Stimulated activated CD4-positive, alpha-beta T cell treated with anti-CD3 and anti-CD28 coated beads, Interleukin-12 subunit alpha, Interleukin-12 subunit beta, amount 100 ng/mL, for 48 hours (primary cell): Measurements from ENCODE around the gene ALDH1A3.

Source experiments
- DNase-seq, 3 donors: peaks; one replicate each; pipeline ENCODE4 v3.0.0-alpha.2; 2020; ENCODE audit warnings: low read depth in 2 of 3, low spot score in 1 of 3

The ALDH1A3 gene

GRCh38 chr15:100881573-100882336 lies 2.1 kb downstream of the ALDH1A3 start:
- no peak for DNase-seq

DNA sequence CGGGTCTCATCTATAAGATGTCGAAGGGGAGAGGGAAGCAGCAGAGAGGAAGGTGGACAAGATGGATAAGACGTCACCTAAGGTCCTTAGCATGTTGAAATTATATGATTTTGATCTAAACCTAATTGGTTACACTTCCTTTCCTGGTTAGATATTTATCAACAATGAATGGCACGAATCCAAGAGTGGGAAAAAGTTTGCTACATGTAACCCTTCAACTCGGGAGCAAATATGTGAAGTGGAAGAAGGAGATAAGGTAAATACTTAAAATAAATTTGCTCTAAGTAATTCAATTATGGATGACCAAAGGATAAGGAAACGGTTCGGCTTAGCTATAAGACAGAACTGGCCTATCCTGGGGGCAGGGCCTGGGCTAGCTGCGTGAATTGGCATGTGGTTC lies 5.5 kb downstream of the ALDH1A3 start:
- no peak for DNase-seq

DNA sequence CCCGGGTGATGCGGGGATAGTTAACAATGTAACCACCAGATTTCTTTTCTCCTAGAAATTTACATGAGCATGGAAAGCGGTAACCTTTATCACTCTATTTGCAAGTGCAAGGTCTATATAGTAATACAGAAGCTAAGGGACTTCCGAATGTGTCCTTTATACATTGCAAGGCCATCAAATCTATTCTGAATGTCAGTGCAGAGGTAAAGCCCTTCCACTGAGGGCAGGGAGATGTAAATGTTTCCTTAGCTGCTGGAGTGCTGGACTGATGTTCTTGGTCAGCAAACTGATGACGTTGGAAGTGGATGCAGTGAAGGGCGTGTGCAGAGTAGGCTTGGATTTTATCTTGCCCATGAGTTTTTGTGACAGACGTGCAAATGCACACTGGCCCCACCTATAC lies 6.2 kb downstream of the ALDH1A3 start:
- DNase-seq, result no peak

GRCh38 chr15:100887211-100887913 lies 7.7 kb downstream of the ALDH1A3 start:
- DNase-seq, result no peak

- DNase-seq, result no peak
Observed at GRCh38 chr15:100889385-100890050, 9.9 kb downstream of the ALDH1A3 start.

GRCh38 chr15:100890051-100890720 lies 10.6 kb downstream of the ALDH1A3 start:
- no peak for DNase-seq

DNA sequence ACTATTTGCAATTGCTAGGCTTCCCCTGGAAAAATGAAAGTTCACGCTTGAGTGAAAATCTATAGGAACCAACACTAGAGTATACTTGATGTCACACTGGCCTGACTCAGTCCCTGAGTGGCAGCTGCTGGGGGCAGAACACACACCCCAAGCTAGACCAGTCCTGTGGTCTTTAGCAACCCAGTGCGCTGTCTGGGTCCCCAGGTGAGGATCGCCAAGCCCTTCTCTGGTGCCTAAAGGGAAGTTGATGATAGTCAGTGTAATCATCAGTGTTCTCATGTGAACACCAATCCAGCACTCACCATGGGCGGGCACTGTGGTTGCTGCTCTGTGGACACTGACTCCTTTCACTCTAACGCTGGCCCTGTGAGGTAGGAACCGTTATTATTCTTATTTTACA lies 11.2 kb downstream of the ALDH1A3 start:
- DNase-seq, result no peak

DNA sequence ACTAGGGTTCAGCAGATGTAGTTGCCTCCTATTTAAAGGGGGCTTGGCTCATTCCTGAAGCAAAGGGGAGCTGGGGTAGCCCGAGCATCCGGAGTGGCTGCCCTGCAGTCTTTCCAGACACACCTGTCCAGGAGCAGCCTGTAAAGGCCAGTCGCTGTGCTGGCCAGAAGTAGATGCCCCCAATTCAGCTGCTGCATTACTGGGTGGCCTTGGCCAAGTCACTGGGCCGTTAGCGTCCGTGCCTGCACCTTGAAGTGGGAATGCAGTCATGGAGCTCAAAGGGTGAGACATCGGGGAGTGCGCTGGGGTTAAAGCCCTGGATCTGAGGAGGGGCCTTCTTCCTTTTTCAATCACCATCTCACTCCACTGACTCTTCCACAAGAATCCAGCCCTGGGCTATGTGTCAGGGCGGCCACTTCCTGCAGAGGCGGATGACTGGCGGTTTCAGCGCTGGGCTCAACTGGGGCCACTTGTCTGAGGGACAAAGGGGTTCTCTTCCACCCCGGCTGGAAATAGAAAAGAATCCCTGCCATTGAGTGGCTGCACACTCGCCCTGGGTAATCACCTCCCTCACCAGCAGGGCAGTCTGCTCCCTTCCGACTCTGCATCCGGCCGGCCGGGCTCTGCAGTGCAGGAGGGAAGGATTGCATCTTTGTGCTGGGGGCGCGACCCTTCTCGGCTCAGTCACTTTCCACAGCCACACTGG lies 11.8 kb downstream of the ALDH1A3 start:
- DNase-seq, result no peak

- no peak for DNase-seq
Observed at GRCh38 chr15:100892013-100892355, 12.4 kb downstream of the ALDH1A3 start.

GRCh38 chr15:100893261-100893963 lies 13.8 kb downstream of the ALDH1A3 start:
- DNase-seq, result no peak

DNA sequence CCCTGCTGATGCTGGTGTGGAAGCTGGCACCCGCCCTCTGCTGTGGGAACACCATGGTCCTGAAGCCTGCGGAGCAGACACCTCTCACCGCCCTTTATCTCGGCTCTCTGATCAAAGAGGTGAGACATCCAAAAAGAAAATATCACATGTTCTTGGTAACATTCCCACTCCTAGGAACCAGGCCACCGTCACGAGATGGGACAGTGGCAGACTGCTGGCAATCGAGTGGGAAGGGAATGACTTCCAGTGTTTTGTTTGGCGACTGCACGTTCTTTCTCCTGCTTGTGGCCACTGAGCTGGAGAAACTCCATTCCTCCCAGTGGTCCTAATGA lies 14.3 kb downstream of the ALDH1A3 start:
- no peak for DNase-seq

DNA sequence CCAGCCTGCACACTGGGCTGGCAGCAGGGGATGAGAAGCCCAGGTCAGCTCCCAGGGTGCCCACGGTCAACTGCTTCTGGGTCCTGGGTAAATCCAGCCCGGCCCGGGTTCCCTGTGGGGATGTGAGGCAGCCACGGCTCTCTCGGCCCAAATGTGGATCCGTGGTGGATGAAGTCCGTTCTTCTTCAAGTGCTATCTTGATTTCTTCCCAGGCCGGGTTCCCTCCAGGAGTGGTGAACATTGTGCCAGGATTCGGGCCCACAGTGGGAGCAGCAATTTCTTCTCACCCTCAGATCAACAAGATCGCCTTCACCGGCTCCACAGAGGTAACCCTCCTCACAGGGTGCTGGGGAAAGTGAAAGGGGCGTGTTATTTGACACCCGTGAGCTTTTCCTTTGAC lies 16.1 kb downstream of the ALDH1A3 start:
- DNase-seq, result no peak

DNA sequence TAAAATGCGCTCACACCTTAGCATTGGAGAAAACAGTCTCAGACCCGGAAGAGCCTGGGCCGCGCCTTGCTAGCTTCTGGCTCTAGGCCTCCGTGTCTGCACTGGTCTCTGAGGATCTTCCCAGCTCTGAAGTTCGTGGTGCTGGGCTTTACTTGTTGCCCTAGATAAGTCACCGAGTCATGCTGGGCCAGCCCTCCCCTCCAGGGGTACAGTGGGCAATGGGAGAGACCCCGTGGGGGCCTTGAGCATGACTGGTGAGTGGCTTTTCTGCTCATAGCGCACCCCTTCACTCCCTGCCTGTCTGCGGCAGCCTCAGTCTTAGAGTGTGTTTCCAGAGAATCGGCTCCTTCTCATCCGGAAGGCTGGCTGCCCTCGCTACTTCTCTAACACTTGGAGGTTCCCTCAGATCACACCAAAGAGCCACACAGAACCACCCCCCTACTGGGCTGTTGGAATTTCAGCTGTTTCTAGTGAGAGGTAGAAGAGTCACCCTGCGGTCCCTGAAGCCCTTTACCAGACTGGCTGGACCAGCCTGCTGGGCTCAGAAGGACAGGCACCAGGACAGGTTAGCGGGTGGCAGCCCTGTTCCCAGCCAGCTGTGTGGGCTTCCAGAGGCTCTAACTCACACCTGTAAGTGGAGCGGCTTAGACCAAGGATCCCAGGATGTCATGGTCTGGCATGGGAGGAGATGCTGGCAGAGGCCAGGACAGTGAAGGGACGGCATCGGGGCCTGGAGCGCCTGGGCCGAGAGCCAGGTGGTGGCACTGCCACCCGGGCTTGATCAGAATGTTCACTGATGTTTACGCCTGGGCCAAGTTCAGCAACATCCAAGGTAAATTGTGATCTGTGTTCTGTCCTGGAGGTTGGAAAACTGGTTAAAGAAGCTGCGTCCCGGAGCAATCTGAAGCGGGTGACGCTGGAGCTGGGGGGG lies 17.9 kb downstream of the ALDH1A3 start:
- no peak for DNase-seq

DNA sequence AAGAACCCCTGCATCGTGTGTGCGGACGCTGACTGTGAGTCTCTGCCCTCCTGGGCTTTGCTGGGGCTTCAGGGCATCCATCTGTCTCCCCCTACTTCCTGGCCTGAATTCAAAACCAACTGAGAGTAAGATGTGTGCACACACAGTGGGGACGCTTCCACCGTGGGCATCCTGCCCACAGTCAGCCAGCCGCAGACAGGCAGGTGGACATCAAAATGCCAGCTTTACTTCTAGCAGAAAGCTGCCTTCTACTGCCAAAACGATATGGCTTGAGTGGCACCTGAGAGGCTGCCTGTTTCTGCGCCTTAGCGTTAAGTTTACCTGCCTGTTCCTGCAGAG lies 18.5 kb downstream of the ALDH1A3 start:
- no peak for DNase-seq

GRCh38 chr15:100898661-100899462 lies 19.2 kb downstream of the ALDH1A3 start:
- no peak for DNase-seq

GRCh38 chr15:100899601-100900000 lies 20.0 kb downstream of the ALDH1A3 start:
- DNase-seq, result no peak

DNA sequence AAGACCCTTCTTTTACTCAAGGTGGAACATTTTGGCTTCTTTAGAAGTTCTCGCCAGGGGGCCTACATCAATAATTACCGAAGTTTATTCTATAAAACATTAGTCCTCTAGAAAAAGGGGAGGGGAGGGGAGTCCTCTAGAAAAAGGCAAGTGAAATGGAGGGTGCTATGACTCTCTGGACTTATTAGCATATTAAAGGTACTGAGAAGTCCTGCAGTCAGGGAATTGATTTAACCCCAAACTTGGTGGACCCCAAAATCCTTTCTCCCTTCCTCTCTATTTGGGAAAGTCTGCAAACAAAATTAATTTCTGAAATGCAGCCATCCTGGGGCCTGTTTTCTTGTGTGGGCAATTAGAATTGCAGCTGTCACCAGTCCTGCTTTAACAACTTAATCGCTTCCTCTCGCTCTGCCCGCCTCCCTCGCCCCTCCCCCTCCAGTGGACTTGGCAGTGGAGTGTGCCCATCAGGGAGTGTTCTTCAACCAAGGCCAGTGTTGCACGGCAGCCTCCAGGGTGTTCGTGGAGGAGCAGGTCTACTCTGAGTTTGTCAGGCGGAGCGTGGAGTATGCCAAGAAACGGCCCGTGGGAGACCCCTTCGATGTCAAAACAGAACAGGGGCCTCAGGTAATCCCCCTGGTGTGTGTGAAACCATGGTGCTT lies 20.6 kb downstream of the ALDH1A3 start:
- DNase-seq, result no peak

- no peak for DNase-seq
Observed at GRCh38 chr15:100900795-100901169, 21.2 kb downstream of the ALDH1A3 start.
